ENCODE results near the gene ATP8B4.

The ATP8B4 gene

DNA sequence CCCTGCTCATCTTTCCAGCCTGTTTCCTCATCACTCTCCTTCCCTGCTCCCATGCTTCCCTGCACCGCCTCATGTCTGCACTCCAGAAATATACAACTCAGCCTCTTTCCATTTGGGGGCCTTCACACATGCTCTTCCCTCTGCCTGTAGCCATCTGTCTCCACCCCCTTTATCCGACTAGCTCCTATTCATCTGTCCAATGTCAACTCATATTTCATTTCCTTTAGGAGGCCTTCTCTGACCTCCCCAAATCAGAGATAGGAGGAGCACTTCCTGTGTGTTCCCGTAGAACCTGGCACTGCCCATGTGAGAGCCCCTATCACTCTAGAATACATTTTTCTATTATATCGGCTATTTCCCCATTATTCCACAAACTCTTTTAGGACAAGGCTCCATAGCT is 10.6 kb downstream of the ATP8B4 start:
- DNase-seq = peak; percentile 42 to 49

DNA sequence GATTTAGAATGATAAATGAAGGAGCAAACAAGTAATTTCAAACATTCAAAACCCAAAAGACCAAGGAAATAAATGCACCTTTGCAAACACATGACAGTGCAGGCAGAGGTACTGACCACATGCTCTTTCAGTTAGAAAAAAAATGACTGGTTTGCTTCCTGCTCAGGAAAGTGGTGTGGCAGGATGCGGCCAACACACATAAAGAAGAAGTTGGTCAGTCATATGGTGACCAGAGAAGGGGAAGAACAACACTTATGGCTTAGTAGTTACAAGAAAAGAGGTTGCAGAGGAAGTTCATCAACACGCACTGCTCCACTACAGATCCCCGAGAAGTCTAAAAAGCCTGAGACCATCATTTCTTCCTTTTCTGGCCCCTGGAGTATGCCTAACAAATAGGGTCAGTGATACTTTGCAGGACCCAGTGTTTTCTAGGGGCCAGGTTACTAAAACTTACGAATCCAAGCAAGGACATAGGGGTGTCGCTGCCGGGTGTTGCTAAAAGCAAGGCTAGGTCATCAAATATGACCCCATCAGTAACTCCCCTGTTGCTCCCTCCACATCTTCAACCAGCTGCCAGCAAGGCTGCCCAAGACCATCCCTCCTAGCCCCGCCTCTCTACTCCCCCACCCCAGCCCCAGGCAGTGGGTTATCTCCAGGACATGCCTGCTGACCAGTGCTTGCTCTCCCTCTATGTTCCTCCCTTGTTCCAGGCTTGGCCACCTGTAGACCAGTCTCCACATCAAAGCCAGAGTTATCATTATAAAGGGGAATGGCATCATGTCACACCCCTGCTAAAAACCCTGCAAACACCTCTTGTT is 11.2 kb downstream of the ATP8B4 start:
- DNase-seq = peak; percentile 97

DNA sequence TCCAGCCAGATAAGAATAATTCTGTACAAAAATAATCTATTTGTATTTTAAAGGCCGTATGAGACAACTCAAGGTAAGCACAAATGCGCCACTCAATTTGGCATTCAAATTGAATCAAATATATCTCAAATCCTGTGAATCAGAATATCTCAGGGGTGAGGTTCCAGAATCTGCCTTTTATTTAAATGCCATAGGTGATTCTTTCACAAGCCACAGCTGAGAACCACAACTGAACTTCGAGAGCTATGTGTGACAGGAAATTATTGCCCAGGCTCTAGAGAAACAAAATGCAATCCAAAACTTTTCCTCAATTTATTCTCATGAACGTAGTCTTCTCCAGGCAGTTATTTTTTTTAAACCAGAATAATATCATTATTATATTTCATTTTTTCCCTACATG is 11.9 kb downstream of the ATP8B4 start:
- peak in 1 of 2 experiments; percentile 39 for DNase-seq

DNA sequence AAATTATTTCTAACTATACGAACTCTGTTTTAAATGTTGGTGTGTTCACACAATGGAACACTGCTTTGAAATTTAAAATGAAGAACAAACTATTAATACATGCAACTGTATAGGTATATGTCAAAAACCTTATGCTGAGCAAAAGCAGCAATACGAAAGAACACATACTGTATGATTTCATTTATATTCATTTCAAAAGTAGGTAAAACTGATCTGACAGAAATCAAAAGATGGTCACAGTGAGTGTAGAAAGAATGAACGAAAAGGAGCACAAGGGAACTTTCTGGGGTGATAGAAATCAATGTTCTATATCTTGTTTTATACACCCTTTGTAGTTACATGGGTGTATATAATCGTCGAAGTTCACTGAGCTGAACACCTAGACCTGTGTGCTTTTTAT is 12.6 kb downstream of the ATP8B4 start:
- DNase-seq = no peak

DNA sequence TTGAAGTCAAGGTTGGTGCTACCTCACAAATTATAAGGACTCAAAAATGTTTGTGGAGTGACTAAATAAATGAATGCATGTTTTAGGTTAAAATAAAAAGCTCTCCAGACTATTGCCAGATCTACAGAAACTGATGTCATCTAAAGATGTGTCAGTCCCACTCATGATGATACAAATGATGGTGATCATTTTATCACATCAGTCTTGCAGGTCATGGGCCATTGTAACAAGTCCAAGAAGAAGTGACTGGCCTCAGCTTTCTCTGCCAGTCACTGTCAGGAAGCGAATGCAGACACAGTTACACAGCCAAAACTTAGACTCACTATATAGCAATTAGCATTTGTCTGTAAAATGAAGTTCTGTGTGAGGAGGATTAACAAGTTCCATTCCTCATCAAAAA is 18.5 kb downstream of the ATP8B4 start:
- no peak for DNase-seq

DNA sequence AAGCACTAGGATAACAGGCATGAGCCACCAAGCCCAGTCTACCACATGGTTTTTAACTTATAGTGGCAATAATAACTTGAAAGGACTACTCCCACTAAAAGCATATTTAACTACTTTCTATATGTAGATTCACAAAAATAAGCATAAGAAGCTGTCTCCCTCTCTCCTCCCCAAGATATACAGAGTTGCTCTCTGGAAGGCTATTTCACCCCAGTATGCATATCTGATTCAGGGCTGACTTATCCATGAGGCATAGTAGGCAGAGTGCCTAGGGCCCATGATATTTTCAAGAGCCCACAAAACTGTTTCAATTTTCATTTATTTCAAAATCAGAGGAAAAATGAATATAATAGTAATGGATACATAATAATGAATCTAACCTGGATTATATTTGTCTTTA is 20.5 kb downstream of the ATP8B4 start:
- DNase-seq = no peak

DNA sequence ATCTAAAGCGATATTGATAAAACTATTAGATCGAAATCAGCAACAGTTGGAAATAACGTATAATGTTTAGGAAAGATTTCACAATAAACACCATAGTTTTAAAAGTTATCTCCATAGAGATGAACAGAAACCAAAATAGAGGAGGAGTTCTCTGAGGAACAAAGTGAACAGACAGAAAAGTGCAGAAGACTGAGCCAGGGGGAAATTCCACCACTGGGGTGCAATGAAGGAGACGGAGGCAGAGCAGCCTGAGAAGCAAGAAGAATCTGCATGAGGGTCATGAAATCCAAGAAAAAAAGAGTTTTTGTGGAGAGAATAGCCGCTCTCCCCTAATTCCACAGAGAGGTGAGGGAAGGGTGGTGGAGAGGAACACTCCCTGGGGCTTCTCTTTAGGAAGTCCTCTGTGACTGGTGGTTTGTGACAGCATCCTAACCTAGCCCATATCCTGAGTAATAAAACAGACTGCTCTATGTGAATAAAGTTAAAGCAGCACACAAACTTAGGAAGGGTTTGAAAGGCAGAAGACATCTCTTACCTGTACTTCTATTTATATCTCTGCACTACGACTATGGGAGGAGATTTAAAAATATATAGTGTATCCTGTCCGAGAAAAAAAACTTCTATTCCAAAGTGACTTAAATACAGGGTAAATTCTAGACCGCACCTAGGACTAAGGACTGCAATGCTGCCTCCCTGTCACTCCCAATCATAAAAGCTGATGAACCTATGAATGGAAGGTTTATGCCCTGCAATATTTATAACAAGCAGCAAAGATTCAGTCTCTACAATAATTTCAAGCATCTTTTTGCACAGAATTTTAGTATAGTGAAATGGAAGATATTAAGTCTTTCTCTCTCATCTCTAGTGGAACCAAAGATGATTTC is 22.9 kb downstream of the ATP8B4 start:
- DNase-seq = no peak

DNA sequence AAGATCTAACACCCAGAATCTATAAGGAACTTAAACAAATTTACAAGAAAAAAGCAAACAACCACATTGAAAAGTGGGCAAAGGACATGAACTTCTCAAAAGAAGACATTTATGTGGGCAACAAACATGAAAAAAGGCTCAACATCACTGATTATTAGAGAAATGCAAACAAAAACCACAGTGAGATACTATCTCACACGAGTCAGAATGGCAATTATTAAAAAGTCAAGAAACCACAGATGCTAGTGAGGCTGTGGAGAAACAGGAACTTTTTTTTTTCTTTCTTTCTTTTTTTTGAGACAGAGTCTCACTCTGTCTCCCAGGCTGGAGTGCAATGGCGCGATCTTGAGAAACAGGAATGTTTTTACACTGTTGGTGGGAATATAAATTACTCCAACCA is 29.6 kb downstream of the ATP8B4 start:
- DNase-seq = peak; percentile 10 to 22

DNA sequence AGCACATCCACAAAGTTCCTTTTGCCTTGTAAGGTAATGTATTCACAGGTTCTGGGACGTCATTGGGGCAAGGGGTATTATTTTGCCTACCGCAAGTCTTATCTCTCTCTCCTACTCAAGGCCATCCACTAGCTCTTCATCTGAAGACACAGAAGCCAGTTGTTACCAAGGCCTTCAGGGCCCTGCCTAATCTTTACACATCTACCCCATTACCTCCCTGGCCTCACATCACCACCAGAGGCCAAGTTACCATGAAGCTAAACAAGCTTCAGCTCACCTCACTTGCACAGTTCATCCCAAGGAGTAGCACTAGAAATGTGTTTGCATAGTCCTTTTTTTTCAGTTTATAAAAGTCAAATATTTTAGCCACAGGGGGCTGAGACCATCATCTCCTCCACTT is 34.1 kb downstream of the ATP8B4 start:
- no peak for DNase-seq

DNA sequence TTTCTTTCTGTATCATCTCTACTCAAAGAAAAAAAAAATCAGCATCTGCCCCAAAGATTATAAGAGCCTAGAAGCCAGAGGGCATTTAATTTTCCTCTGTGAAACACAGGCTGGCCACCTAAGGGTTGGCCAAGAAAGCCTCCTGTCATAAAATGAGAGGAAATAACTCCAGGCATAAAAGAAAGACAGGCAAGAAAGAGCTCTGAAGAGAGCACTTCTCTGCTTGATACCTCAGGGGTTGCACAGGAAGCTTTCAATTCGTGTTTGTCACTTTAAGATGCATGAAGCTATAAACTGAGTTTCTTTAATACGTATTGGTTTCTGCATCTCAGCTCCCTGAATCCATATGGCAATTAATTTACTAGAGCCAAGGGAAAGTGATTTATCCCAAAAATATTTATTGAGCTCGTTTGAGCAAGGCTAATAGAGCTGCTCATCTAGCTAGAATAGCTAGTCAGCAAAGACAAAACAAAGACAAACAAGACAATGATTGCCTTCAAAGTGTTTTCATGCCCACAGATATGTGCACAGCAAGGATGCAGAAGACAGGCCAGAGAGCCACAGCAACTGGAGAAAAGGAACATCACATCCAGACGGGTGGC is 35.5 kb downstream of the ATP8B4 start:
- DNase-seq = no peak

DNA sequence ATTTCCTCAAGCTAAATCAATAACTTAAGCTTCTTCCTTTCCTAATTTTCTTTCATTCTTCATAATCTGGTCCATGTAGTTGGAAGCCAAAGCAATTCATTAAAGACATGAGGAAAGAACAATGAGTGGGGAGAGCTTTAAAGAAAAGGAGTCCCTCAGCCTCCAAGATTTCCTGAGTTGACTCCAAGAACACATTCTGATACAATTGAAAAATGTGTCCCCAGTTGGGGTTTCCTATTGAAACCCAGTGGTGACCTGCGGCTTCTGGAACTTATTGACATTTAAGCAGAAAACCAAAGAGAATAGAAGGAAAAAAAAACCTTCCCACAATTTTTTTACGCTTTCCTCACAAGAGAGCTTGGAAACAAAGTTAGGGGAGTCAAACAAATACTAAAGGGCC is 37.0 kb downstream of the ATP8B4 start:
- DNase-seq = no peak

DNA sequence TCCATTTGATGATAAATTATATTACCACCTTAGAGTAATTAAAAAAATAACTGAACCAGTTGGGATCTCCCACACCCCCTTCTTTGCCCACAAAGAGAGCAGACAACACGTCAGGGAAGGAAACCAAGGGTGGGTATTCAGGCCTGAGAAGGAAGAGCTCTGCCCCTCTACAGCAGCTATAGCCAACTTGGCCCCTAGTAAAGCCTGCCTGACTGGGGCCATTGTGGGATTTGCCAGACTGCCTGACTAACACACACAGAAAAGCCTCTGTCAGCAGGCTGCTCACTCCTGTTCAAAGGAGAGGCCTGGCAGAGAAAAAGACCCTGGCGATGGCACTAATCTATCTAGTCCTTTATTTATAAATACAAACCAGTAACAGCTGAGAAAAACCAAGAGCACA is 41.4 kb downstream of the ATP8B4 start:
- DNase-seq = no peak

DNA sequence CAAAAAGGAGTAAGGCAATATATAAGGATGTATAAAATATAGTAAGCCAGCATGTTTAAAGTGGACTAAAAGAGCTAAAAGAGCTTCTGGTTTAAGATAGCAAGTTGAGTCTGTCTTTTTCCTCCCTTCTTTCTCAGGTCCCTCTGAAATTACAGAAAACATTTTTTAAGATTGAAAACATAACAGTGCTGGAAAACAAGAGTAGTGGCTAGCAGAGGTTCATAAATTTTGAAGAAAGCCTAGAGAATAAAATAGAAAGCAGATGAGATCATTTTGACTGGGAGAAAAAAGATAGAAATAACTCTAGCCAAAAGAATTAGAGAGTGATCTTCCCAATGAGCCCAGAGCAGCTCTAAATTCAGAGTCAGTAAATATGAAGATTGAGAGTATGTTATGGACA is 41.9 kb downstream of the ATP8B4 start:
- no peak for DNase-seq

DNA sequence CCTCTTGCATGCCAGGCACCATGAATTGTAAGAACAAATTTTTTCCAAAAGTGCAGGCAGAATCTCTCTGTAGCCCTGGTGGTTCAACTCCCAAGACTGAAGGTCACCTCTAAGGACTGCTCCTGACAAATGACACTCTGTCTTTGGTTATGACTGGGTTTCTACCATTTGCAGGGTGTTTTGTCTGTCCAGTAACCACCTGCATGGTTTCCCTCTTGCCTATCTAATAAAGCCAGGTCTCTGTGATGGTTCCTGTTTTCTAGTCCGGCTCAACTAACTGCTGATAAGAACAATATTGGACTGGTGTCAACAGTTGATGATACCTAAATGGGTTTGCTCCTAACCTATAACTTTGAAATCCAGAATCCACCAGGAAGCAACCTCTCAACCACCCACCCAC is 43.7 kb downstream of the ATP8B4 start:
- no peak for DNase-seq

DNA sequence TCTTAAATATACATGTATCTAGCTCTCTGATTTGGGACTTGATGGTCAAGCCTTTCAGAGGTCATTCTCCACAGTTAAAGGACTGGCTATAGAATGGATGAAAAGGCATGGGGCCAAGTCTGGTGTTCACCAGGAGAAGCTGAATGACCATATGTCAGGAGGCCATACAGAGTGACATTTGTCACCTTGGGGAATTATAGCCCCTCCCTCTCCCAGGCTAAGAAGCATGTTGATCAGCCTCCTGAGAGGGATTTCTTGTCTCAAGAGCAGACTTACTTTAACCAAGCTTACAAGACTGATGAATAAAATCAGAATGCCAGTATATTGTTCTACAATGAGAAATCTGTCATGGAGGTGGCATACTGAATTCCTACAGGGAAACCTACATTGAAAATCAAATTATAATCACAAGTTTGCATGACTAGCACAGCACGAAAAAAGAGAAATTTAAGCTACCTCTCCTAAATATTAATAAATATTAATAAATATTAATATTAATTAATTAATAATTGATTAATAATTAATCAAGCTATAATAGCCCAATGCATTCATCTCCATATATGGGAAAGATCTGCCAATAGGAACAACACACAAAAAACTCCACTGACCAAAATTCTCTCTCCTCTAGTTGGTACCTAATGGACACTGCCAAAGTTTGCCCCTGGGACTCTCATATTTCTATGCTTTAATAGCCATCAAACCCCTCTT is 47.3 kb downstream of the ATP8B4 start:
- DNase-seq = no peak

DNA sequence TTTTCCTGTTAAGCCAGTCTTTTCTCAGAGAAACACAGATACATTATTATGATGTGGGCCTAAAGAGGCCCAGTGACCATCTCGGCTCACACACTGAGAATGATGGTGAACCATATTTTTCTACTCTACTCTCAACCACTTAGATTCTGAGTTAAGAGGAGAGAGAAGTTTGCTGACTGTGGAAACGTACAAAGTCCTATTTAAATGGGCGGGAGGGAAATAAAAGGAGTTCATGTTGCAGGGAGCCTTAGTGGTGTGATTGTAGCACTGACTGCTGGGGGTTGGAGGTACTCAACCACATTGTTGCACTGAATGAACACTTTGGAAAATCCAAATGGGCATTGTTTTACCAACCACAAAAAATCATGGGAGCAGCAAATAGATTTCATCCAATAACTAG is 51.0 kb downstream of the ATP8B4 start:
- DNase-seq = no peak

DNA sequence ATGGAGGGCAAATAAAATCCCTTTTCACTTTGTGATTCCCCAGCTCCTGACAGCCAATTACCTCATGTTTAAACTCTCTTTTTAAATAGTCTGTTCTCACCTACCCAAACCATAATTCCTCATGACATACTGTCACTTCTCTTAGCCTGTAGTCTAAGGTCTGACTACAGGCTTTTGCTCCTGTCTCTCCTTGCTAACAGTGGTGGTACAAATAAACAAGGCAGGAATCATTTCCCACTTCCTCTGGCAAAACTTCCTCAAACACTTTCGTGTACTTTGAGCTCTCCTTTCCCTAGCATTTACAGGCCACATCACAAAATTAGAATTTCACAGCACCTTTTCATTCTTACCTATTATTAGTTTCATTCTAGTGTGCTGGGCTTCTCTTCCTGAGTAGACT is 51.8 kb downstream of the ATP8B4 start:
- no peak for DNase-seq

DNA sequence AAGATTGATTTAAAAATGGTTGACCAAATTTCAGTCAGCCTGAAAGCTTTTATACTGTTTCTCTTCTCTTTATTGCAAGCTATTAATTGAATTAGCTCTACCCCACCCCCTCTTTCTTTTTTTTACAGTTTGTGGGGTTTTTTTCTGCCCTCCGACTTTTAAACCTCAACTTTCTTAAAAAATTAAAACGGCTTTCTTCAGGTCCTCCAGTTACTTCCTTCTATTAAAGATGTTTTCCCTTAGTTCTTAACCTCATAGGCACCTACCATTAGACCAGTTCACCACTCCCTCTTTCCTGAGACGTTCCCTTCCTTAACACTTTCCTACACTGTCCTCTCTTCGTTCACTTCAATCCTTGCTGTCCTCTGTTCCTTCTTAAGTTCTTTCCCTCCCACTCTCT is 52.4 kb downstream of the ATP8B4 start:
- no peak for DNase-seq

DNA sequence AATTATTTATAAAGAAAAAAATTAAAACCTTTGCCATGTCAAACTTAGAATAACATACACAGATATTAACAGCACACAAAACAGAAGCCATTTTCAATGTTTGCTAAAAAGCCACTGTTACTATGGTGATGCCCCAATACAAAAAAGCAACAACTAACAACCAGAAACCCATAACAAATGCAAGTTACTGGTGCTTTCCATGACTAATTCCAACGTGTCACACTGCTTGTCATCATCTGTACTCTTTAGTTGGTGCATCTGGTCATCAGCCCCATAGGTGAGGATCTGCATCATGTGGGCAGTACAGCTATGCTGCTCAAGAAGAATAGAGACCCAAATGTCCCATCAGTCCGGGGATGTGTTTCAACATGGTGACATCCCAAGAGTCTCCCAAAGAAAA is 52.8 kb downstream of the ATP8B4 start:
- peak; percentile 22 to 47 for DNase-seq

DNA sequence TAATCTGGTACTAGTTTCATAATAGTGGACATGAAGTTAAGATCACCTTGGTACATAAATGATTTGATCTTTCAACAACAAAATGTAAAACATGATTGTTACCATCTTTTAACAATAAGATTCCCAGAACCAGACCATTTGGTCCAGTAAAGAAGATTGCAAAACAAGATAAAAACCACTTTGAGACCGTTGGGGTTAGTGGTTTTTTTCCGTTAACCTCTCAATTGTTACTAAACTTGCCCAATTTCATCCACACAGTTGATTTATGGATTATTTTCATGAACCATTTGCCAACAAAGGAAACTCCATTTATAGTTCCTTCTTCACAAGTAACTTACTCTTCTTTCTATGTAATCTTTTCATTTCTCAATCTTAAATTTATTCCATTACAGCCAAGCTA is 53.8 kb downstream of the ATP8B4 start:
- peak; percentile 67 to 75 for DNase-seq

DNA sequence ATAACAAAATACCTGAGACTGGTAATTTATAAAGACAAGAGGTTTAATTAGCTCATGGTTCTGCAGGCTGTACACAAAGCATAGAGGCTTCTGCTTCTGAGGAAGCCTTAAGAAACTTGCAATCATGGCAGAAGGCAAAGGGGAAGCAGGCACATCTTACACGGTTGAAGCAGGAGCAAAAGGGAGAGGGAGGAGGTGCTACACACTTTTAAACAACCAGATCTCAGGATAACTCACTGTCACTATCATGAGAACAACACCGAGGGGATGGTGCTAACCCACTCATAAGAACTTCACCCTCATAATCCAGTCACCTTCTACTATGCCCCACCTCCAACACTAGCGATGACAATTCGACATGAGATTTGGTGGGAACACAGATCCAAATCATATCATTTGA is 54.4 kb downstream of the ATP8B4 start:
- DNase-seq = peak in 1 of 2 experiments; percentile 18

DNA sequence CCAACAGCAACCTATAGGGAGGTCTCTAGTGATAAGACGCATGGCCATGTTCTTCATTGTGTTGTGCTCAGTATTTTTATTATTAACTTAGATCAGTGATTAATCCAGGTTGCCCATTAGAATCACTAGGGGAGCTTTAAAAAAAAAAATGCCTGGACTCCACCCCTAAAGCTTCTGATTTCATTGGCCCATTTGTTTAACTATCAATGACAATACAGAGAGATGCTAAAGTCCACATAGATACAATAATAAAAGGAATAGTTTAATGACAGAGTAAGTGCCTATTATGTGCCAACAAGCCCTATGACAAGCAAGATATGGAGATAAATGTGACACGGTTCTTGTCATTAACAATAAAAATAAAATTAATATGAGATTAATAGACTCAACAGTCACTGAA is 55.8 kb downstream of the ATP8B4 start:
- DNase-seq = no peak

DNA sequence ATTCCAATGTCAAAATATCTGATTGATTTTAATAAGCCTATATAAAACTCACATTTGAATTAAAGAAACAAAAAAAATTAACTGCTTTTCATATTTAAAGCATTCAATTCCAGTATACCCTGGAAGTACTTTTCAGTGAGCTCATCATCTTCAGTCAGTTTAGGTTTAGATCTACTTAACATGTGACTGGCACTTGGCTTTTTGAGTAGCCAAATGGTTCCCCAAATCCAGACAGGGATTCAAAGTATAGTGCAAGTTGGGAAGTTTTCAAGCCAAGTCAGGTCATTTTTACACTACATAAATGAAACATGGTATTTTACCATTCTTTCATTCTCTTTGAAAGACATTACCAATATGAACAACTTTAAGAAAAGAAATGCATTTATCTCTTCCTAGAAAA is 57.5 kb downstream of the ATP8B4 start:
- DNase-seq = no peak
